22Rv1 (cell line): ENCODE data around the gene AP2A2.

Source experiments
- CTCF ChIP-seq: fragments of 450-650 bp; IDR thresholded peaks from 2 replicates; pipeline ENCODE4 v1.5.1; 2017; ENCODE audit warnings: mild to moderate bottlenecking
- ZFX ChIP-seq: fragments of 450-650 bp; IDR thresholded peaks from 2 replicates; pipeline ENCODE4 v1.6.1; 2017; ENCODE audit warnings: antibody characterized with exemption, borderline replicate concordance

GRCh38 chr11:952406-953385, 27.0 kb downstream of the AP2A2 start:
- TF ChIP-seq CTCF (no peak), ZFX (no peak)
